LNCAP (cell line): Measurements from ENCODE around the gene SMAD3.

Source experiments
- CTCF ChIP-seq: fragments of 450-650 bp; IDR thresholded peaks from 2 replicates; pipeline ENCODE4 v1.5.1; 2017; ENCODE audit warnings: mild to moderate bottlenecking

The SMAD3 gene

GRCh38 chr15:67196672-67197363, 131.4 kb downstream of the SMAD3 start:
- TF ChIP-seq CTCF: no peak

- no peak for TF ChIP-seq CTCF
Measured at GRCh38 chr15:67197364-67197695, 131.9 kb downstream of the SMAD3 start.

GRCh38 chr15:67198157-67198754, 132.9 kb downstream of the SMAD3 start:
- TF ChIP-seq CTCF: no peak

GRCh38 chr15:67199391-67199790, 134.0 kb downstream of the SMAD3 start:
- TF ChIP-seq CTCF: no peak

GRCh38 chr15:67199881-67200763, 134.7 kb downstream of the SMAD3 start:
- no peak for TF ChIP-seq CTCF

- no peak for TF ChIP-seq CTCF
Measured at GRCh38 chr15:67201136-67201535, 135.7 kb downstream of the SMAD3 start.

- no peak for TF ChIP-seq CTCF
Measured at GRCh38 chr15:67202091-67202490, 136.7 kb downstream of the SMAD3 start.
